ENCODE results near the gene PNMA1.

DNA sequence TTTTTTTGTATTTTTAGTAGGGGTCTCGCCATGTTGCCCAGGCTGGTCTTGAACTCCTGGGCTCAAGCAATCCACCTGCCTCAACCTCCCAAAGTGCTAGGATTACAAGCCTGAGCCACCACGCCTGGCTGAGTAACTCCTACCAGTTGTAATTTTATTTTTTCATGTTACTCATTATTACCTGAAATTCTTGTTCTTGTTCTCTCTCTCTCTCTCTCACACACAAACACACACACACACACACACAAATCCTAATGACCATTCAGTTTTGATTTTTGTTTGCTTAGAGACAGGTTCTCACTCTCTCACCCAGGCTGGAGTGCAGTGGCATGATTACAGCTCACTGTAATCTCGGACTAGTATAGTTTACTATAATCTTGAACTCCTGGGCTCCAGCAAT, 39.2 kb downstream of the PNMA1 start:
- no peak for TF ChIP-seq POLR2A (IDR thresholded peaks at IDR 0.05)
- no peak for TF ChIP-seq POLR2AphosphoS5 (IDR thresholded peaks at IDR 0.05)
